SH-SY5Y (cell line): ENCODE results near the gene TMEM98.

Source experiments
- GATA2 ChIP-seq: IDR thresholded peaks from 2 replicates; pipeline ENCODE4 v1.6.1; 2011; ENCODE audit warnings: mild to moderate bottlenecking, low read depth, low read length
- GATA3 ChIP-seq: IDR thresholded peaks from 2 replicates; pipeline ENCODE4 v1.6.1; 2011; ENCODE audit warnings: low read depth, mild to moderate bottlenecking, low read length, moderate library complexity

The TMEM98 gene

GRCh38 chr17:32929588-32929987, 1.6 kb downstream of the TMEM98 start:
- TF ChIP-seq GATA3: no peak
- no peak for TF ChIP-seq GATA2

- TF ChIP-seq GATA3 (no peak), GATA2 (no peak)
Observed at GRCh38 chr17:32930512-32930911, 2.6 kb downstream of the TMEM98 start.

GRCh38 chr17:32931686-32932085, 3.7 kb downstream of the TMEM98 start:
- TF ChIP-seq GATA2 (no peak), GATA3 (no peak)

- TF ChIP-seq GATA2: no peak
- TF ChIP-seq GATA3: no peak
Observed at GRCh38 chr17:32933881-32934280, 5.9 kb downstream of the TMEM98 start.

GRCh38 chr17:32935726-32936125, 7.8 kb downstream of the TMEM98 start:
- TF ChIP-seq GATA2: no peak
- TF ChIP-seq GATA3: no peak

- TF ChIP-seq GATA2 (no peak), GATA3 (no peak)
Observed at GRCh38 chr17:32936186-32936893, 8.4 kb downstream of the TMEM98 start.

GRCh38 chr17:32936894-32937500, 9.0 kb downstream of the TMEM98 start:
- no peak for TF ChIP-seq GATA3
- TF ChIP-seq GATA2: no peak

- no peak for TF ChIP-seq GATA3
- no peak for TF ChIP-seq GATA2
Observed at GRCh38 chr17:32940706-32941390, 12.9 kb downstream of the TMEM98 start.

GRCh38 chr17:32941419-32942032, 13.6 kb downstream of the TMEM98 start:
- no peak for TF ChIP-seq GATA3
- no peak for TF ChIP-seq GATA2

GRCh38 chr17:32943206-32943605, 15.3 kb downstream of the TMEM98 start:
- no peak for TF ChIP-seq GATA2
- TF ChIP-seq GATA3: no peak

- no peak for TF ChIP-seq GATA3
- no peak for TF ChIP-seq GATA2
Observed at GRCh38 chr17:32943647-32944191, 15.8 kb downstream of the TMEM98 start.

GRCh38 chr17:32944248-32945020, 16.5 kb downstream of the TMEM98 start:
- TF ChIP-seq GATA2: no peak
- TF ChIP-seq GATA3: no peak

- TF ChIP-seq GATA2 (no peak), GATA3 (no peak)
Observed at GRCh38 chr17:32946375-32947135, 18.6 kb downstream of the TMEM98 start.
